Keratinocyte (primary cell): ENCODE results near the gene FSIP1.

Experiments
- EZH2 ChIP-seq: IDR thresholded peaks from one replicate; pipeline ENCODE4 v1.6.1; 2012; ENCODE audit warnings: inconsistent platforms, mild to moderate bottlenecking, low read length, moderate library complexity
- TF ChIP-seq, protein P1 (sequence below), 3 experiments: IDR thresholded peaks in 1 of 3; conservative IDR thresholded peaks in 1 of 3; optimal IDR thresholded peaks in 1 of 3; 2 replicates in 2 of 3; 3 replicates in 1 of 3; pipeline versions ENCODE3 to v1.5.1; 2011; ENCODE audit warnings: low read length in 3 of 3, mild to moderate bottlenecking in 3 of 3, moderate library complexity in 2 of 3, control low read depth in 1 of 3, inconsistent platforms in 1 of 3; ENCODE audit not compliant: insufficient read depth in 2 of 3; ENCODE audit errors: extremely low read depth in 1 of 3

DNA sequence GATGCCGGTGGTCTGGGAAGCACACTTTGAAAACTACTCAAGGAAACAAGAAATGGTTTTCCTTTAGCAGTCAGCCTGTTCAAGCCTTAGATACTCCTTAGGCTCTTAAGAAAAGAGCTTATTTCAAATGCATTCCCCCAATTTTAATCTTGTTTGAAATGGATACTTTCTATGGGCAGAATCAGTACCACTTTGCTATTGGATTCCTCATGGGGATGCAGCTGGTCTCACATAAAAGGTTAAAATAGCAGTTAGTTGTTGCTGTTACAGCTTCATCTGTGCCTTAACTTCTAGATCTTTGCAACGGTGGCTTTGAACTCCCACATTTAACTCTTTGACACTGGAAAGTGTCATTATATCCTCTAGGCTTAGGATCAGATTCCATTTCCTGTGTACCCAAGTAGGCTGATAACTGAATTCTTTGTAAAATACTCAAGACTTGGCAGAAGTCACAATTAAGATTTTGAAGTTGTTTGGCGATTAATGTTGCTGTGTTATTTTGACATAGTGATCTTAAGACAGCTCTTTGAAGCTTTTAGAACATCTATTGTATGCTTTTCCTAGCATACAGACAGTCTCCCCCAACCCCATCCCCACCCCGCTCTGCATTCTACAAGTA lies 199.6 kb downstream of the FSIP1 start:
- TF ChIP-seq, protein P1, sequence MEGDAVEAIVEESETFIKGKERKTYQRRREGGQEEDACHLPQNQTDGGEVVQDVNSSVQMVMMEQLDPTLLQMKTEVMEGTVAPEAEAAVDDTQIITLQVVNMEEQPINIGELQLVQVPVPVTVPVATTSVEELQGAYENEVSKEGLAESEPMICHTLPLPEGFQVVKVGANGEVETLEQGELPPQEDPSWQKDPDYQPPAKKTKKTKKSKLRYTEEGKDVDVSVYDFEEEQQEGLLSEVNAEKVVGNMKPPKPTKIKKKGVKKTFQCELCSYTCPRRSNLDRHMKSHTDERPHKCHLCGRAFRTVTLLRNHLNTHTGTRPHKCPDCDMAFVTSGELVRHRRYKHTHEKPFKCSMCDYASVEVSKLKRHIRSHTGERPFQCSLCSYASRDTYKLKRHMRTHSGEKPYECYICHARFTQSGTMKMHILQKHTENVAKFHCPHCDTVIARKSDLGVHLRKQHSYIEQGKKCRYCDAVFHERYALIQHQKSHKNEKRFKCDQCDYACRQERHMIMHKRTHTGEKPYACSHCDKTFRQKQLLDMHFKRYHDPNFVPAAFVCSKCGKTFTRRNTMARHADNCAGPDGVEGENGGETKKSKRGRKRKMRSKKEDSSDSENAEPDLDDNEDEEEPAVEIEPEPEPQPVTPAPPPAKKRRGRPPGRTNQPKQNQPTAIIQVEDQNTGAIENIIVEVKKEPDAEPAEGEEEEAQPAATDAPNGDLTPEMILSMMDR (optimal IDR thresholded peaks at IDR 0.05 in 1 of 3, IDR thresholded peaks at IDR 0.05 in 1 of 3, conservative IDR thresholded peaks at IDR 0.05 in 1 of 3; ENCODE audit: extremely low read depth in 1 of 3, insufficient read depth in 2 of 3, low read length in 3 of 3) = no peak
- no peak for TF ChIP-seq EZH2
